ENCODE measurements around the gene FBLIM1. TPM values are rescaled to one million over a fixed set of nuclear protein-coding genes. Genes with fewer than 3 reads are reported as not detected.

Gene FBLIM1
- total and polyA plus RNA-seq, 4 experiments from 2014 or later: not detected

DNA sequence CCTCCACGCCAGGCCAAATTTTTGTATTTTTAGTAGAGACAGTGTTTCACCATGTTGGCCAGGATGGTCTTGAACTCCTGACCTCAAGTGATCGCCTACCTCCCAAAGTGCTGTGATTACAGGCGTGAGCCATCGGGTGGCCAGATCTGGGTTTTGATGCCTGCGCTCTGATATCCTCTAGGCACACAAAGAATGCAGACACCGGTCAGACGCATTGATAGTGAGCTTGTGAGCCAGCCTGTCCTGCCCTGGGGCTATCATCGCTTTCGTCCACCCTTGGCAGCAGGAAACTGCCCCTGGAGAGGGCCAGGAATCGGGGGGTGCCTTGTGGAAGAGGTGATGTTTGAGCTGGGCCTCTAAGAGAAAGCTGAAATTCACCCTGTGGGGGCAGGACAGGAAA, 4.0 kb downstream of the FBLIM1 start:
- H3K4me1 ChIP-seq (ENCODE audit: insufficient read depth, low read length): peaks cover 12% of the 10 kb centered on the region
- H3K36me3 Mint-ChIP-seq: no peaks in the 10 kb centered on the region
- no peak overlapping the region for H3K27ac ChIP-seq (ENCODE audit: low read depth, low read length)
- no peaks in the 10 kb centered on the region for H3K9me3 ChIP-seq (ENCODE audit: control insufficient read depth in 1 of 2, low read length in 2 of 2)
- H3K27ac Mint-ChIP-seq: no peak overlapping the region
- POLR2A ChIA-PET (ENCODE audit: partially characterized antibody): no interaction called here
- no peaks in the 10 kb centered on the region for H3K27me3 ChIP-seq (ENCODE audit: insufficient read depth, low read length)
- H3K36me3 ChIP-seq (ENCODE audit: insufficient read depth, low read length): no peaks in the 10 kb centered on the region
- H3K27me3 Mint-ChIP-seq: peaks cover 11 to 25% of the 10 kb centered on the region in 2 donors
- intact Hi-C loops (cut with micrococcal nuclease): no loop called here
- H3K9me3 Mint-ChIP-seq: no peaks in the 10 kb centered on the region
- no peak for DNase-seq
- H3K4me1 Mint-ChIP-seq: peaks cover 0 to 7% (median 4%) of the 10 kb centered on the region in 4 donors
- CTCF ChIA-PET (ENCODE audit: partially characterized antibody): no interaction called here
- no peak overlapping the region for H3K4me3 ChIP-seq (ENCODE audit: low read length in 2 of 2)
- H3K4me3 Mint-ChIP-seq: no peak overlapping the region

DNA sequence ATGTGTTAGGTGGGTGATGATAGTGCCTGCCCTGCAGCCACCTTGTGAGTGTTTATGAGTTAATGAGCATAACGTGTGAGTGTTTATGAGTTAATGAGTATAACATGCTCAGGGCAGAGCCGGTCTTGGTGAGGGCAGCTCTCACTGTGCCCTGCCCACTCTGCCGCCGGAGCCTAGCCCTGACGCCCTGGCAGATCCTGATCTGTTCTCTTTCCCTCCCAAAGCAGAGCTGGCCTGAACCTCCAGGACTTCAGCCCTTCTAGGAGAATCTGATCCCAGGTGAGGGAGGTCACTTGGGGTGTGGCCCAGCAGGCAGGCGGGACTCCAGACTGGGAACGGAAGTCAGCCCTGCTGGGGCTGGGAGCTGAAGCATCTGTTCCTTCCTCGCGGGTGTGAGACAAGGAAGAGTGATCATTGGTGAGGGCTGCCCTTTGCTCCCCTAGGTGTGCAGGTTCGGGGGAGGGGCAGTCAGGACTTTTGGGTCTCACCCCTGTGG, 5.7 kb downstream of the FBLIM1 start:
- peaks cover 0 to 3% (median under 1%) of the 10 kb centered on the region in 4 donors for H3K4me1 Mint-ChIP-seq

DNA sequence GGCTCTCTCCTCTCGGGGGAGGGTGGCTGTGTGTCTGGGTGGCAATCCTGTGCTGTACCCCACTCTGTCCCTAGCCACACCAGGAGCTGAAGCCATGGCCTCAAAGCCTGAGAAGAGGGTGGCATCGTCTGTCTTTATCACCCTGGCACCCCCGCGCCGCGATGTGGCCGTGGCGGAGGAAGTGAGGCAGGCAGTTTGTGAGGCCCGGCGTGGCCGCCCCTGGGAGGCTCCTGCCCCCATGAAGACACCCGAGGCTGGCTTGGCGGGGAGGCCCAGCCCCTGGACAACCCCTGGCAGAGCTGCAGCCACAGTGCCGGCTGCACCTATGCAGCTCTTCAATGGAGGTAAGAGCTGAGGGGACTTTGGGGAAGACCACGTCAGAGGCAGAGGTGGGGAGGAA, 6.3 kb downstream of the FBLIM1 start:
- Mint-ChIP-seq H3K4me3 (no peak overlapping the region), H3K4me1 (no peaks in the 10 kb centered on the region), H3K27me3 (peaks cover 7 to 17% of the 10 kb centered on the region in 2 donors), H3K9me3 (no peaks in the 10 kb centered on the region), H3K27ac (peak overlapping the region in 1 of 7 donors; percentile 73), H3K36me3 (no peaks in the 10 kb centered on the region)
- DNase-seq: no peak
- intact Hi-C loops (cut with micrococcal nuclease): no loop called here
- H3K4me1 ChIP-seq (ENCODE audit: insufficient read depth, low read length): no peaks in the 10 kb centered on the region
- CTCF ChIA-PET (ENCODE audit: partially characterized antibody): no interaction called here
- no peak overlapping the region for H3K27ac ChIP-seq (ENCODE audit: low read depth, low read length)
- H3K9me3 ChIP-seq (ENCODE audit: control insufficient read depth in 1 of 2, low read length in 2 of 2): no peaks in the 10 kb centered on the region
- no peak overlapping the region for H3K4me3 ChIP-seq (ENCODE audit: low read length in 2 of 2)
- no peaks in the 10 kb centered on the region for H3K36me3 ChIP-seq (ENCODE audit: insufficient read depth, low read length)
- POLR2A ChIA-PET (ENCODE audit: partially characterized antibody): no interaction called here
- H3K27me3 ChIP-seq (ENCODE audit: insufficient read depth, low read length): no peaks in the 10 kb centered on the region

More for the DNA sequence above, 5.7 kb downstream of the FBLIM1 start:
- H3K36me3 Mint-ChIP-seq: no peaks in the 10 kb centered on the region
- Histone ChIP-seq H3K9me3 (ENCODE audit: control insufficient read depth in 1 of 2, low read length in 2 of 2) (no peaks in the 10 kb centered on the region), H3K27ac (ENCODE audit: low read depth, low read length) (no peak overlapping the region), H3K27me3 (ENCODE audit: insufficient read depth, low read length) (no peaks in the 10 kb centered on the region), H3K4me3 (ENCODE audit: low read length in 2 of 2) (no peak overlapping the region), H3K4me1 (ENCODE audit: insufficient read depth, low read length) (peaks cover 1% of the 10 kb centered on the region), H3K36me3 (ENCODE audit: insufficient read depth, low read length) (no peaks in the 10 kb centered on the region)
- ChIA-PET CTCF (ENCODE audit: partially characterized antibody) (no interaction called here), POLR2A (ENCODE audit: partially characterized antibody) (no interaction called here)
- no peak overlapping the region for H3K4me3 Mint-ChIP-seq
- intact Hi-C loops (cut with micrococcal nuclease): no loop called here
- DNase-seq: no peak
- H3K27ac Mint-ChIP-seq: no peak overlapping the region
- H3K9me3 Mint-ChIP-seq: no peaks in the 10 kb centered on the region
- H3K27me3 Mint-ChIP-seq: peaks cover 8 to 22% of the 10 kb centered on the region in 2 donors

DNA sequence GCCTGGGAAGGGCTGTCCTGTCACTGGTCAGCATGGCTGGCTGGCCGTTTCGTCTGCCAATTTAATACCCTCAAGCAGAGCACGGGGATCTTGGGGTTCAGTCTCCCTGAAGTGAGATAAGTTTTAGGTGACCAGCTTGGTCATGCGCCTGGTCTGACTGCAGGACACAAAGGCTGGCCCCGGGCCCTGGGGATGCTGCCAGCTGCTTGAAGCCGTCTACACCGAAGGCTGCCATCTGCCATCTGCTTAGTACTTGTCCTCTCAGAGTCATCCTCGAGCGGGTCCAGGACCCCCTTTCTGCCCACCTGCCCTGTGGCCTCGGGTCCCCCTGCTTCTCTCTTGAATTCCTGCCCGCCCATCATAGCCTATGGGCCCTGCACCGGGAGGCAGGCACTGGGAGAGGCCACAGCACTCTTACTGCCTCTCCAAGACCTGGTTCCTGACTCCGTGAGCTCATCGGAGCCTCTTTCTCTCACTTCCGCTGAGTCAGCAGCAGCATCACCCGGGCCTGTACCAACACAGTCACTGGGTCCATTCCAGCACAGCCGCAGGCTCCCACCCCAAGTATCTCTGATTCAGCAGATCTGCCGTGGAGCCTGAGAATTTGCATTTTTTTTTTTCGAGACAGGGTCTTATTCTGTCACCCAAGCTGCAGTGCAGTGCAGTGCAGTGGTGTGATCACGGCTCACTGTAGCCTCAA, 7.0 kb downstream of the FBLIM1 start:
- Histone ChIP-seq H3K36me3 (ENCODE audit: insufficient read depth, low read length) (no peaks in the 10 kb centered on the region), H3K27me3 (ENCODE audit: insufficient read depth, low read length) (no peaks in the 10 kb centered on the region), H3K27ac (ENCODE audit: low read depth, low read length) (no peak overlapping the region), H3K9me3 (ENCODE audit: control insufficient read depth in 1 of 2, low read length in 2 of 2) (no peaks in the 10 kb centered on the region), H3K4me1 (ENCODE audit: insufficient read depth, low read length) (no peaks in the 10 kb centered on the region), H3K4me3 (ENCODE audit: low read length in 2 of 2) (no peak overlapping the region)
- Mint-ChIP-seq H3K27me3 (peaks cover 5 to 17% of the 10 kb centered on the region in 2 donors), H3K27ac (no peak overlapping the region), H3K4me3 (no peak overlapping the region), H3K4me1 (no peaks in the 10 kb centered on the region), H3K9me3 (no peaks in the 10 kb centered on the region), H3K36me3 (no peaks in the 10 kb centered on the region)
- no peak for DNase-seq
- intact Hi-C loops (cut with micrococcal nuclease): no loop called here
- ChIA-PET POLR2A (ENCODE audit: partially characterized antibody) (no interaction called here), CTCF (ENCODE audit: partially characterized antibody) (no interaction called here)

DNA sequence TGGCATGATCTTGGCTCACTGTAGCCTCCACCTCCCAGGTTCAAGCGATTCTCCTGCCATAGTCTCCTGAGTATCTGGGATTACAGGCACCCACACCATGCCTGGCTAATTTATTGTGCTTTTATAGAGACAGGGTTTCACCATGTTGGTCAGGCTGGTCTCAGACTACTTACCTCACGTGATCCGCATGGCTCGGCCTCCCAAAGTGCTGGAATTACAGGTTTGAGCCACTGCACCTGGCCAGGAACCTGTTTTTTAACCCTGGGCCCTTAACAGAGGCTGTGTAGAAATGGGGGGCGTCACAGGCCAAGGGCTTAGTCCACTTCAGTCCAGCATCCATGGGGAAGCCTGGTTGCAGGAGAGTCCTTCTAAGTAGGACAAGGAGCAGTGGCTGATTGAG, 9.3 kb downstream of the FBLIM1 start:
- POLR2A ChIA-PET (ENCODE audit: partially characterized antibody): no interaction called here
- no peaks in the 10 kb centered on the region for H3K27me3 ChIP-seq (ENCODE audit: insufficient read depth, low read length)
- no peak overlapping the region for H3K27ac ChIP-seq (ENCODE audit: low read depth, low read length)
- no peaks in the 10 kb centered on the region for H3K4me1 ChIP-seq (ENCODE audit: insufficient read depth, low read length)
- H3K4me3 Mint-ChIP-seq: no peak overlapping the region
- H3K9me3 Mint-ChIP-seq: no peaks in the 10 kb centered on the region
- H3K27ac Mint-ChIP-seq: no peak overlapping the region
- no peaks in the 10 kb centered on the region for H3K36me3 ChIP-seq (ENCODE audit: insufficient read depth, low read length)
- H3K4me3 ChIP-seq (ENCODE audit: low read length in 2 of 2): no peak overlapping the region
- H3K4me1 Mint-ChIP-seq: no peaks in the 10 kb centered on the region
- H3K27me3 Mint-ChIP-seq: peaks cover 8 to 18% of the 10 kb centered on the region in 2 donors
- no peak for DNase-seq
- CTCF ChIA-PET (ENCODE audit: partially characterized antibody): no interaction called here
- H3K36me3 Mint-ChIP-seq: no peaks in the 10 kb centered on the region
- no peaks in the 10 kb centered on the region for H3K9me3 ChIP-seq (ENCODE audit: control insufficient read depth in 1 of 2, low read length in 2 of 2)
- intact Hi-C loops (cut with micrococcal nuclease): no loop called here

DNA sequence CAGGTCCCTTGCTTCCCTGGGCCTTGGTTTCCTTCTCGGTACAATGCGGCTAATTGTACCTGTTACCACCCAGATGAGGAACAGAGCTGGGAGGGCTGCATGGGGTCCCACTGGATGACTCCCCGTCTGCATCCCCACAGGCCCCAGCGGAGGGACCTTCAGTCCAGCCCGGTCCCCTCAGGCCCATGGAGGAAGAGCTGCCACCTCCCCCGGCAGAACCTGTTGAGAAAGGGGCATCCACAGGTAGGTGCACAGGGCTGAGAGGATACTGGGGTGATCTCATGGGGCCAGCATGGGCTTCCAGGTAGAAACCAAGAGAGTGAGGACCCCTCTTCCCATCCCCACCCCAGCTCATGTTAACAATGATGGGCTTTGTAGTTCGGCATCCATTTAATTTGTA, 9.8 kb downstream of the FBLIM1 start:
- no peaks in the 10 kb centered on the region for H3K36me3 Mint-ChIP-seq
- H3K4me3 Mint-ChIP-seq: no peak overlapping the region
- ChIA-PET POLR2A (ENCODE audit: partially characterized antibody) (no interaction called here), CTCF (ENCODE audit: partially characterized antibody) (interaction anchor here (1.2 kb wide), 1 partner anchor 27 kb away, joined by 3 read pairs; no protein-coding TSS in a partner anchor)
- H3K27ac ChIP-seq (ENCODE audit: low read depth, low read length): no peak overlapping the region
- H3K27ac Mint-ChIP-seq: no peak overlapping the region
- intact Hi-C loops (cut with micrococcal nuclease): no loop called here
- no peak for DNase-seq
- no peak overlapping the region for H3K4me3 ChIP-seq (ENCODE audit: low read length in 2 of 2)
- H3K27me3 Mint-ChIP-seq: peaks cover 8 to 18% of the 10 kb centered on the region in 2 donors
- H3K27me3 ChIP-seq (ENCODE audit: insufficient read depth, low read length): no peaks in the 10 kb centered on the region
- H3K36me3 ChIP-seq (ENCODE audit: insufficient read depth, low read length): no peaks in the 10 kb centered on the region
- no peaks in the 10 kb centered on the region for H3K9me3 ChIP-seq (ENCODE audit: control insufficient read depth in 1 of 2, low read length in 2 of 2)
- H3K4me1 ChIP-seq (ENCODE audit: insufficient read depth, low read length): no peaks in the 10 kb centered on the region
- no peaks in the 10 kb centered on the region for H3K9me3 Mint-ChIP-seq
- H3K4me1 Mint-ChIP-seq: no peaks in the 10 kb centered on the region

DNA sequence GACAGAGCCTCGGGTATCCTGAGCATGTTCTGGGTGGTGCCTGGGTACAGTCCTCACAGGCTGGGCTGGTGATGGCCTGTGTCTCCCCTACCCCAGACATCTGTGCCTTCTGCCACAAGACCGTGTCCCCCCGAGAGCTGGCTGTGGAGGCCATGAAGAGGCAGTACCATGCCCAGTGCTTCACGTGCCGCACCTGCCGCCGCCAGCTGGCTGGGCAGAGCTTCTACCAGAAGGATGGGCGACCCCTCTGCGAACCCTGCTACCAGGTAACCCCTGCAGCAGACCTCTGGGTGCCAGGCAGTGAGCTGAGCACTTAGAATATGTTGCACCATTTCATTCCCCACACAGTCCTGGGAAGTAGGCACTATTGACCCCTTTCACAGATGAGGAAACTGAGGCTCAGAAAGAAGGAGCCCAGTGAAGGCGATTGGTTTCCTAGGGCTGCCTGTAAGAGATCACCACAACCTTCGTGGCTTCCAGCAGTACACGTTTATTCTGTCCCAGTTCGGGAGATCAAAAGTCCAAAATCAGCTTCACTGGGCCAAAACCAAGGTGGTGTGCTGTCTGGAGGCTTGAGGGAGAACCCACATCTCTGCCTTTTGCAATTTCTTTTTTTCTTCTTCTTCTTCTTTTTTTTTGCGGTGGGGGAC, 11.8 kb downstream of the FBLIM1 start:
- no peak for DNase-seq
- H3K27me3 Mint-ChIP-seq: peaks cover 8 to 11% of the 10 kb centered on the region in 2 donors
- POLR2A ChIA-PET (ENCODE audit: partially characterized antibody): no interaction called here
- Histone ChIP-seq H3K9me3 (ENCODE audit: control insufficient read depth in 1 of 2, low read length in 2 of 2) (no peaks in the 10 kb centered on the region), H3K4me1 (ENCODE audit: insufficient read depth, low read length) (no peaks in the 10 kb centered on the region), H3K4me3 (ENCODE audit: low read length in 2 of 2) (no peak overlapping the region), H3K36me3 (ENCODE audit: insufficient read depth, low read length) (no peaks in the 10 kb centered on the region), H3K27ac (ENCODE audit: low read depth, low read length) (no peak overlapping the region), H3K27me3 (ENCODE audit: insufficient read depth, low read length) (no peaks in the 10 kb centered on the region)
- no peaks in the 10 kb centered on the region for H3K36me3 Mint-ChIP-seq
- no peak overlapping the region for H3K4me3 Mint-ChIP-seq
- H3K4me1 Mint-ChIP-seq: no peaks in the 10 kb centered on the region
- intact Hi-C loops (cut with micrococcal nuclease): no loop called here
- CTCF ChIA-PET (ENCODE audit: partially characterized antibody): no interaction called here
- no peaks in the 10 kb centered on the region for H3K9me3 Mint-ChIP-seq
- no peak overlapping the region for H3K27ac Mint-ChIP-seq

Data from CD4-positive, alpha-beta memory T cell (primary cell).